ENCODE measurements around the gene COLQ.

GRCh38 chr3:15541371-15541770 lies 19.9 kb upstream of the COLQ start:
- TF ChIP-seq POLR2AphosphoS5 (IDR thresholded peaks at IDR 0.05), result no peak
- TF ChIP-seq POLR2A (IDR thresholded peaks at IDR 0.05), result no peak
